ENCODE measurements around the gene SERAC1. TPM values are rescaled to one million over a fixed set of nuclear protein-coding genes. Genes with fewer than 3 reads are reported as not detected.
A peak's percentile ranks its signal among the peaks of the same experiment; 100 is the strongest.

Gene SERAC1
- total and polyA plus RNA-seq, 8 donors = 6.3 to 14.3 (median 8.1) TPM

DNA sequence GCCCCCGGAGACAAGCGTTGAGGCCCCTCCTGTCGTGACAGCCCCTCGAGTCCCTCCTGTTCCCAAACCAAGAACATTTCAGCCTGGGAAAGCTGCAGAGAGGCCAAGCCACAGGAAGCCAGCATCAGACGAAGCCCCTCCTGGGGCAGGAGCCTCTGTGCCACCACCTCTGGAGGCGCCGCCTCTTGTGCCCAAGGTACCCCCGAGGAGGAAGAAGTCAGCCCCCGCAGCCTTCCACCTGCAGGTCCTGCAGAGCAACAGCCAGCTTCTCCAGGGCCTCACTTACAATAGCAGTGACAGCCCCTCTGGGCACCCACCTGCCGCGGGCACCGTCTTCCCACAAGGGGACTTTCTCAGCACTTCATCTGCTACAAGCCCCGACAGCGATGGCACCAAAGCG lies 72.4 kb downstream of the SERAC1 start:
- TF ChIP-seq CTCF (IDR thresholded peaks at IDR 0.05) = no peak
- no peaks in the 10 kb centered on the region for H3K4me1 ChIP-seq
- H3K36me3 ChIP-seq = peaks cover 0 to 42% (median 7%) of the 10 kb centered on the region in 3 donors
- no peak overlapping the region for H3K27ac ChIP-seq
- FAIRE-seq = no peak
- no peak for ATAC-seq
- H3K9me3 ChIP-seq = no peaks in the 10 kb centered on the region
- DNase-seq = no peak
- 96 to 97% methylated on average over 15 of the region's 15 CpGs for WGBS, 2 donors
- no peaks in the 10 kb centered on the region for H3K27me3 ChIP-seq
- H3K4me3 ChIP-seq = no peak overlapping the region
- intact Hi-C loops (cut with DNase I) = no loop called here

DNA sequence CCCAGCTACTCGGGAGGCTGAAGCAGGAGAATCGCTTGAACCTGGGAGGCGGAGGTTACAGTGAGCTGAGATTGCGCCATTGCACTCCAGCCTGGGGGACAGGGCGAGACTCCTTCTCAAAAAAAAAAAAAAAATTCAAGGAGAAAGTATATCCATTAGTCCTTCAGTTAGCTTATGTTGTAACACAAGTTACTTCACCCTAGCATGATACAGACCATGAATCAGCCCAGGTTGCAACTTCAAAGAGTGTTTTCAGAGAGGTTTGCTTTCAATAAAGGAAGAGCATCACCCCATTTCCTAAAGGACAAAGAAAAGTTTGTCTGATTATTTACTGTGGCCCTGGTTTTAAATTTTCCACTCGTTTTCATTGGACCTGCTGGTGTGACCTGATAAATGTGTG lies 73.0 kb downstream of the SERAC1 start:
- intact Hi-C loops (cut with DNase I) = no loop called here
- Histone ChIP-seq H3K36me3 (peaks cover 0 to 42% (median 7%) of the 10 kb centered on the region in 3 donors), H3K9me3 (no peaks in the 10 kb centered on the region), H3K27me3 (no peaks in the 10 kb centered on the region), H3K4me3 (no peak overlapping the region), H3K4me1 (no peaks in the 10 kb centered on the region), H3K27ac (no peak overlapping the region)
- DNase-seq (no peak), ATAC-seq (no peak), FAIRE-seq (no peak)
- TF ChIP-seq CTCF (IDR thresholded peaks at IDR 0.05) = no peak
- WGBS, 2 donors = 87 to 88% methylated on average over 6 of the region's 6 CpGs

GRCh38 chr6:158092806-158093205 lies 75.3 kb downstream of the SERAC1 start:
- ATAC-seq = no peak
- DNase-seq = no peak

GRCh38 chr6:158087224-158087867 lies 80.7 kb downstream of the SERAC1 start:
- Histone ChIP-seq H3K27ac (no peak overlapping the region), H3K9me3 (no peaks in the 10 kb centered on the region), H3K27me3 (no peaks in the 10 kb centered on the region), H3K36me3 (peaks cover 0 to 34% (median 11%) of the 10 kb centered on the region in 3 donors), H3K4me3 (no peak overlapping the region), H3K4me1 (no peaks in the 10 kb centered on the region)
- no peak for DNase-seq
- WGBS, 2 donors = 92 to 94% methylated on average over 14 of the region's 14 CpGs
- ATAC-seq = no peak
- intact Hi-C loops (cut with DNase I) = no loop called here
- FAIRE-seq = no peak
- no peak for TF ChIP-seq CTCF (IDR thresholded peaks at IDR 0.05)

More at GRCh38 chr6:158092806-158093205, 75.3 kb downstream of the SERAC1 start:
- no peak for TF ChIP-seq CTCF (IDR thresholded peaks at IDR 0.05)
- Histone ChIP-seq H3K9me3 (no peaks in the 10 kb centered on the region), H3K4me1 (no peaks in the 10 kb centered on the region), H3K27me3 (no peaks in the 10 kb centered on the region), H3K36me3 (peaks cover 0 to 42% (median 7%) of the 10 kb centered on the region in 3 donors), H3K4me3 (no peak overlapping the region), H3K27ac (no peak overlapping the region)
- 94% methylated on average over 9 of the region's 9 CpGs for WGBS, 2 donors
- FAIRE-seq = no peak
- intact Hi-C loops (cut with DNase I) = no loop called here

- no peak for TF ChIP-seq CTCF (IDR thresholded peaks at IDR 0.05)
- Histone ChIP-seq H3K4me3 (no peak overlapping the region), H3K9me3 (no peaks in the 10 kb centered on the region), H3K27ac (no peak overlapping the region), H3K4me1 (no peaks in the 10 kb centered on the region), H3K36me3 (peaks cover 0 to 31% (median 11%) of the 10 kb centered on the region in 3 donors), H3K27me3 (no peaks in the 10 kb centered on the region)
- DNase-seq (no peak), FAIRE-seq (no peak), ATAC-seq (peak in 2 of 4 donors; percentile 24 to 26)
- WGBS, 2 donors = 86 to 89% methylated on average over 32 of the region's 32 CpGs
- intact Hi-C loops (cut with DNase I) = no loop called here
Measured at GRCh38 chr6:158086504-158087223, 81.4 kb downstream of the SERAC1 start.
